A549 (cell line): ENCODE measurements around the gene OTOP2. TPM values are rescaled to one million over a fixed set of nuclear protein-coding genes. Genes with fewer than 3 reads are reported as not detected.

Source experiments
- ATAC-seq, 2 experiments: fragments of 200-7000 bp in 1 of 2; fragments of >200 bp in 1 of 2; cut with Nextera tagmentation in 1 of 2; cut with Tn5 transposase in 1 of 2; 3 replicates each; pipeline versions ENCODE4 v1.8.0 to v1.9.1; 2018 to 2020; ENCODE audit warnings: mild to moderate bottlenecking in 1 of 2, moderate library complexity in 1 of 2
- CTCF ChIA-PET: fragments of 300-600 bp; sonication (Branson Sonifier 250); formaldehyde crosslinking; extraction: SDS; loops from one replicate; lab custom pipeline; 2021; ENCODE audit warnings: antibody characterized with exemption, inconsistent platforms; lab: Yijun Ruan, JAX
- POLR2A ChIA-PET: fragments of 350-600 bp; formaldehyde crosslinking; extraction: SDS; loops from one replicate; lab custom pipeline; 2021; ENCODE audit warnings: antibody characterized with exemption, inconsistent platforms; lab: Yijun Ruan, JAX
- DNase-seq, 2 experiments: peaks; one replicate each; pipeline versions ENCODE4 v3.0.0 to v3.0.0-alpha.2; 2011 to 2016; ENCODE audit warnings: low read depth in 1 of 2, low spot score in 1 of 2
- FAIRE-seq: peaks from 2 replicates; lab custom pipeline; 2011; peaks lifted over from hg19 to GRCh38; lab: Jason Lieb, UNC
- H3K27ac ChIP-seq, 2 experiments: fragments of >200 bp; sonication (Bioruptor Twin); formaldehyde crosslinking; 3 replicates each; pipeline ENCODE4 v1.5.1; 2016 to 2017
- H3K4me1 ChIP-seq: fragments of >200 bp; sonication (Bioruptor Twin); formaldehyde crosslinking; 3 replicates; pipeline ENCODE4 v1.6.1; 2016
- H3K4me2 ChIP-seq: fragments of >200 bp; sonication (Bioruptor Twin); formaldehyde crosslinking; 3 replicates; pipeline ENCODE4 v1.6.1; 2016
- H3K4me3 ChIP-seq: fragments of >200 bp; sonication (Bioruptor Twin); formaldehyde crosslinking; 3 replicates; pipeline ENCODE4 v1.5.1; 2016
- H3K9me3 ChIP-seq: fragments of >200 bp; sonication (Bioruptor Twin); formaldehyde crosslinking; 3 replicates; pipeline ENCODE4 v1.6.1; 2016
- CBX2 ChIP-seq: fragments of 200-600 bp; sonication (generic); IDR thresholded peaks from 2 replicates; pipeline ENCODE4 v1.6.1; 2016; ENCODE audit warnings: low read depth, mild to moderate bottlenecking, borderline replicate concordance
- CBX8 ChIP-seq: fragments of 200-600 bp; sonication (generic); IDR thresholded peaks from 2 replicates; pipeline ENCODE4 v1.6.1; 2016
- FOSL2 ChIP-seq, 2 experiments: fragments of 450-650 bp in 1 of 2; fragments of >200 bp in 1 of 2; sonication (Bioruptor Twin) in 1 of 2; formaldehyde crosslinking; IDR thresholded peaks; 2 replicates each; pipeline versions ENCODE4 v1.5.0 to v1.6.1; 2016 to 2020; ENCODE audit warnings: mild to moderate bottlenecking in 1 of 2, moderate library complexity in 1 of 2
- FOXS1 ChIP-seq: fragments of 250-450 bp; sonication (Bioruptor Pico); IDR thresholded peaks from 2 replicates; pipeline ENCODE4 v1.5.0; 2020; ENCODE audit warnings: mild to moderate bottlenecking, moderate library complexity
- GATA3 ChIP-seq: IDR thresholded peaks from 2 replicates; pipeline ENCODE4 v1.6.1; 2012; ENCODE audit warnings: borderline replicate concordance
- HEYL ChIP-seq: fragments of 250-450 bp; sonication (Bioruptor Pico); IDR thresholded peaks from 2 replicates; pipeline ENCODE4 v1.8.0; 2021; ENCODE audit warnings: mild to moderate bottlenecking, moderate library complexity
- HOXA7 ChIP-seq: fragments of 250-450 bp; sonication (Bioruptor Pico); IDR thresholded peaks from 2 replicates; pipeline ENCODE4 v1.5.0; 2020; ENCODE audit warnings: mild to moderate bottlenecking, moderate library complexity
- HOXB13 ChIP-seq: fragments of 250-450 bp; sonication (Bioruptor Pico); IDR thresholded peaks from 2 replicates; pipeline ENCODE4 v1.5.0; 2020; ENCODE audit warnings: low read depth, mild to moderate bottlenecking, moderate library complexity
- MAFK ChIP-seq: fragments of 450-650 bp; IDR thresholded peaks from 2 replicates; pipeline ENCODE4 v1.6.1; 2014; ENCODE audit not compliant: partially characterized antibody
- MAZ ChIP-seq: fragments of 150-350 bp; IDR thresholded peaks from 2 replicates; pipeline ENCODE4 v1.6.1; 2014; ENCODE audit warnings: antibody characterized with exemption, low read depth, low read length, borderline replicate concordance
- MYC ChIP-seq: IDR thresholded peaks from 2 replicates; pipeline ENCODE4 v1.6.1; 2012; ENCODE audit warnings: mild to moderate bottlenecking, inconsistent platforms, low read length, improper control_type of control experiment, borderline replicate concordance
- NFE2L2 ChIP-seq: fragments of 150-350 bp; conservative IDR thresholded peaks from 2 replicates; pipeline ENCODE4 v1.6.1; 2014; ENCODE audit warnings: low read length
- PHF8 ChIP-seq: fragments of 200-600 bp; sonication (generic); IDR thresholded peaks from 2 replicates; pipeline ENCODE4 v1.6.1; 2016; ENCODE audit warnings: low read depth, mild to moderate bottlenecking, antibody characterized with exemption, moderate library complexity, borderline replicate concordance
- POLR2A ChIP-seq: IDR thresholded peaks from 2 replicates; pipeline ENCODE4 v1.6.1; 2012; ENCODE audit warnings: mild to moderate bottlenecking, low read length
- RAD21 ChIP-seq, 2 experiments: fragments of >200 bp in 1 of 2; sonication (Bioruptor Twin) in 1 of 2; formaldehyde crosslinking in 1 of 2; IDR thresholded peaks in 1 of 2; conservative IDR thresholded peaks in 1 of 2; 2 replicates in 1 of 2; 3 replicates in 1 of 2; pipeline ENCODE4 v1.6.1; 2012 to 2018; ENCODE audit warnings: inconsistent platforms in 1 of 2
- RARB ChIP-seq: fragments of 250-450 bp; sonication (Bioruptor Pico); IDR thresholded peaks from 2 replicates; pipeline ENCODE4 v1.8.0; 2021; ENCODE audit warnings: mild to moderate bottlenecking, moderate library complexity
- SREBF2 ChIP-seq: fragments of 450-650 bp; IDR thresholded peaks from 2 replicates; pipeline ENCODE4 v1.6.1; 2014; ENCODE audit warnings: mild to moderate bottlenecking, moderate library complexity
- ZNF302 ChIP-seq: fragments of 250-450 bp; sonication (Bioruptor Pico); IDR thresholded peaks from 2 replicates; pipeline ENCODE4 v1.9.0; 2021; ENCODE audit warnings: inconsistent platforms, mild to moderate bottlenecking, moderate library complexity
- WGBS: methylation state at CpG from one replicate; pipeline ENCODE4 v1.1.6; 2017; ENCODE audit errors: missing lambda C conversion rate; 5-methylcytosine and 5-hydroxymethylcytosine counted together
- polyA plus RNA-seq, 4 experiments: library from polyadenylated mRNA; depleted of rRNA in 3 of 4; stranded (reverse); fragments of >200 nt; fragmentation: RNase III in 1 of 4; extraction: RNeasy Plus Mini Kit Qiagen cat#74134 plus additional on column Dnase treatment in 1 of 4; gene quantifications; 2 replicates in 3 of 4; 3 replicates in 1 of 4; pipeline ENCODE4 v1.2.3, GENCODE V29; 2011 to 2017
- TF ChIP-seq, protein P1 (sequence below): fragments of 250-450 bp; sonication (Bioruptor Pico); IDR thresholded peaks from 2 replicates; pipeline ENCODE4 v1.5.0; 2020; ENCODE audit warnings: low read depth, mild to moderate bottlenecking, moderate library complexity
- TF ChIP-seq, protein P2 (sequence below): IDR thresholded peaks from 2 replicates; pipeline ENCODE4 v1.6.1; 2012; ENCODE audit warnings: low read depth, borderline replicate concordance
- TF ChIP-seq, protein P3 (sequence below): IDR thresholded peaks from 2 replicates; pipeline ENCODE4 v1.6.1; 2012
- TF ChIP-seq, protein P4 (sequence below): fragments of 150-350 bp; IDR thresholded peaks from 2 replicates; pipeline ENCODE4 v1.6.1; 2014; ENCODE audit warnings: low read depth, mild to moderate bottlenecking, low read length

The OTOP2 gene
- polyA plus RNA-seq, 2 of the 4 experiments (the other 2 are of a cell fraction) = 0.06 TPM; not detected in 1

DNA sequence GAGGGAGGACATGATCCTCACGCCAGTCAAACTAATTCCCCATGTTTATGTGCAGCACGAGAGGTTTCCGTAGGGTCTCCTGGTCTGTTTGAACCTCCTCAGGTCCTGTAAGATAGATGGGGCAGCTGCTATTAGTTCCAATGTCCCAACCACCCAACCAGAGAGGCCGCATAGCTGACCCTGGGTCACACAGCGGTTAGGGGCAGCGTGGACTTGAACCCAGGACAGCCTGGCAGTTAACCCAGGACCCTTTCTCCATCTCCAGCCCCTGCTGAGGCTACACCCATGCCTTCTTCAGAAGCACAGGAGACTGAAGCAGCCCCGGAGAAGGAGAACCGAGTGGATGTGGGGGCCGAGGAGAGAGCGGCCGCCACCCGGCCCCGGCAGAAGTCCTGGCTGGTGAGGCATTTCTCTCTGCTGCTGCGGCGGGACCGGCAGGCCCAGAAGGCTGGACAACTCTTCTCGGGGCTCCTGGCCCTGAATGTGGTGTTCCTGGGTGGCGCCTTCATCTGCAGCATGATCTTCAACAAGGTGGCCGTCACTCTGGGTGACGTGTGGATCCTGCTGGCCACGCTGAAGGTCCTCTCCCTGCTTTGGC lies 17.2 kb downstream of the OTOP2 start:
- ChIA-PET CTCF (interaction anchor here (42.0 to 42.3 kb wide), 2 partner anchors 8 to 16 kb away, joined by 1448 read pairs; partner anchors contain the start of genes HID1, OTOP2, OTOP3 and USH1G), POLR2A (no interaction called here)
- no peak for TF ChIP-seq SREBF2
- TF ChIP-seq, protein P1, sequence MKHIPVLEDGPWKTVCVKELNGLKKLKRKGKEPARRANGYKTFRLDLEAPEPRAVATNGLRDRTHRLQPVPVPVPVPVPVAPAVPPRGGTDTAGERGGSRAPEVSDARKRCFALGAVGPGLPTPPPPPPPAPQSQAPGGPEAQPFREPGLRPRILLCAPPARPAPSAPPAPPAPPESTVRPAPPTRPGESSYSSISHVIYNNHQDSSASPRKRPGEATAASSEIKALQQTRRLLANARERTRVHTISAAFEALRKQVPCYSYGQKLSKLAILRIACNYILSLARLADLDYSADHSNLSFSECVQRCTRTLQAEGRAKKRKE = no peak
- TF ChIP-seq RAD21 (conservative IDR thresholded peaks at IDR 0.05 in 1 of 2, IDR thresholded peaks at IDR 0.05 in 1 of 2) = no peak
- TF ChIP-seq POLR2A = no peak
- TF ChIP-seq HEYL (CRISPR knock-in tag) = no peak
- TF ChIP-seq ZNF302 (CRISPR knock-in tag) = no peak
- TF ChIP-seq, protein P2, sequence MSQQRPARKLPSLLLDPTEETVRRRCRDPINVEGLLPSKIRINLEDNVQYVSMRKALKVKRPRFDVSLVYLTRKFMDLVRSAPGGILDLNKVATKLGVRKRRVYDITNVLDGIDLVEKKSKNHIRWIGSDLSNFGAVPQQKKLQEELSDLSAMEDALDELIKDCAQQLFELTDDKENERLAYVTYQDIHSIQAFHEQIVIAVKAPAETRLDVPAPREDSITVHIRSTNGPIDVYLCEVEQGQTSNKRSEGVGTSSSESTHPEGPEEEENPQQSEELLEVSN = no peak
- no peak for TF ChIP-seq HOXB13
- no peak for TF ChIP-seq HOXA7 (CRISPR knock-in tag)
- TF ChIP-seq, protein P3, sequence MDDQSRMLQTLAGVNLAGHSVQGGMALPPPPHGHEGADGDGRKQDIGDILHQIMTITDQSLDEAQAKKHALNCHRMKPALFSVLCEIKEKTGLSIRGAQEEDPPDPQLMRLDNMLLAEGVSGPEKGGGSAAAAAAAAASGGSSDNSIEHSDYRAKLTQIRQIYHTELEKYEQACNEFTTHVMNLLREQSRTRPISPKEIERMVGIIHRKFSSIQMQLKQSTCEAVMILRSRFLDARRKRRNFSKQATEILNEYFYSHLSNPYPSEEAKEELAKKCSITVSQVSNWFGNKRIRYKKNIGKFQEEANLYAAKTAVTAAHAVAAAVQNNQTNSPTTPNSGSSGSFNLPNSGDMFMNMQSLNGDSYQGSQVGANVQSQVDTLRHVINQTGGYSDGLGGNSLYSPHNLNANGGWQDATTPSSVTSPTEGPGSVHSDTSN = no peak
- TF ChIP-seq MAZ = no peak
- Histone ChIP-seq H3K9me3 (no peaks in the 10 kb centered on the region), H3K4me2 (no peak overlapping the region), H3K4me3 (no peak overlapping the region), H3K4me1 (peaks cover 12% of the 10 kb centered on the region), H3K27ac (no peak overlapping the region)
- ATAC-seq (no peak), FAIRE-seq (no peak), DNase-seq (no peak)
- WGBS = 74% methylated on average over 21 of the region's 21 CpGs

DNA sequence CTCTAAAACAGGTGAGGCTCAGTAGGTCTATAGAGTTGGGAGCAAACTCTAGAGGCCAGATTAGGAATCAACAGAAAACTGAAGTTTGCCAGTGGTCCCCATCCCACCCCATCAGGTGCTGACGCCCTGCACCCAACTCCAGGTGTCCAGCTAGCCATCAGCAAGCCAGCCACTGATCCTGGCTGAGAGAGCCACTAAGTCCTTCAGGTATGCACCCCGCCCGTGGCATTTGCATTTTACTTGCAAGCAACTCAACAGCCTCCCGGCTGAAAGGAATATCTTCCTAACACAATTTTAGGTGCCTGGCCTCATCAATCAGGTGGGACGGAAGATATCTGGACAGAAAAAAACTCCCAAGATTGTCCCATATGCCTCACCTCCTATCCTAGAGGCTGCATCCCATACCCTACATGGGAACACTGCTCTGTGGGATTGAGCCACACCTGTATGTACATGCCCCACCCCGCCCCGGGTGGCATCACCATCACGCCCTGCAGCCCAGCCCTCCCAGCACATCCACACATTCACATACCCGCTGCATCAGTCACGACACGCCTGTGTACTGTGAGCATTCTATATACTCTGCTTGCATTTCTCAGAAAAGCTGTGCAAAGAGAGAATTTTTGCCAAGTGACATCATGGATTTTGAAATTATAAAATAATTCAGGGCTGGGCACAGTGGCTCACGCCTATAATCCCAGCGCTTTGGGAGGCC lies 19.9 kb downstream of the OTOP2 start:
- no peak for FAIRE-seq
- ATAC-seq = peak; percentile 92 to 93

DNA sequence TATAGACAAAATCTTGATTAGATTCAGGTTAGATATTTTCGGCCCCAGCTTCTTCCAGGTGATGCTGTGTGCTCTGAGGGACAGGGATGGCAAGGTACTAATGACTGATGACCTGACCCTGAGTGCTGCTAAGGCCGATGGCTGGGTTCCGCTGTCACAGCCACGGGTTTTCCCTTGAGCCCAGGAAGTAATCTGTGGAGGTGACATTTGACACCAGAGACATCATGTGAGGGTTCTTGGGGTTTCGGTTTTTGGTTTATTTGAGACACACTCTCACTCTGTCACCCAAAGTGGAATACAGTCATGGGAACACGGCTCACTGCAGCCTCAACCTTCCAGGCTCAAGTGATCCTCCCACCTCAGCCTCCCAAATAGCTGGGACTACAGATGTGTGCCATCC lies 21.5 kb downstream of the OTOP2 start:
- WGBS = 67% methylated on average over 6 of the region's 6 CpGs
- no peak overlapping the region for H3K27ac ChIP-seq
- no peak for DNase-seq
- FAIRE-seq = no peak
- no peak overlapping the region for H3K4me2 ChIP-seq
- H3K4me3 ChIP-seq = no peak overlapping the region
- H3K4me1 ChIP-seq = peaks cover 18% of the 10 kb centered on the region
- CTCF ChIA-PET = interaction anchor here (1.1 to 42.3 kb wide), 3 partner anchors 12 to 67 kb away, joined by 4 to 1448 read pairs (median 1448); partner anchors contain the start of genes HID1, MRPL58, OTOP2 and OTOP3
- TF ChIP-seq CBX2 (no peak), PHF8 (no peak), NFE2L2 (no peak), HOXA7 (CRISPR knock-in tag) (no peak), SREBF2 (no peak), FOXS1 (CRISPR knock-in tag) (no peak), POLR2A (no peak), RARB (CRISPR knock-in tag) (no peak), CBX8 (no peak), MYC (no peak), MAFK (no peak)
- TF ChIP-seq, protein P4, sequence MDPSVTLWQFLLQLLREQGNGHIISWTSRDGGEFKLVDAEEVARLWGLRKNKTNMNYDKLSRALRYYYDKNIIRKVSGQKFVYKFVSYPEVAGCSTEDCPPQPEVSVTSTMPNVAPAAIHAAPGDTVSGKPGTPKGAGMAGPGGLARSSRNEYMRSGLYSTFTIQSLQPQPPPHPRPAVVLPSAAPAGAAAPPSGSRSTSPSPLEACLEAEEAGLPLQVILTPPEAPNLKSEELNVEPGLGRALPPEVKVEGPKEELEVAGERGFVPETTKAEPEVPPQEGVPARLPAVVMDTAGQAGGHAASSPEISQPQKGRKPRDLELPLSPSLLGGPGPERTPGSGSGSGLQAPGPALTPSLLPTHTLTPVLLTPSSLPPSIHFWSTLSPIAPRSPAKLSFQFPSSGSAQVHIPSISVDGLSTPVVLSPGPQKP = no peak
- no peak for ATAC-seq
- POLR2A ChIA-PET = interaction anchor here (0.8 kb wide), 1 partner anchor 72 kb away, joined by 4 read pairs; no protein-coding TSS in a partner anchor
- no peaks in the 10 kb centered on the region for H3K9me3 ChIP-seq

More for the DNA sequence above, 19.9 kb downstream of the OTOP2 start:
- H3K4me1 ChIP-seq = peaks cover 12% of the 10 kb centered on the region
- POLR2A ChIA-PET = interaction anchor here (0.6 to 0.9 kb wide), 2 partner anchors 9 to 71 kb away, joined by 3 read pairs; partner anchors contain the start of genes FDXR and OTOP3
- CTCF ChIA-PET = interaction anchor here (42.0 to 42.3 kb wide), 2 partner anchors 11 to 13 kb away, joined by 1448 read pairs; partner anchors contain the start of genes HID1, OTOP2, OTOP3 and USH1G
- H3K27ac ChIP-seq = peak overlapping the region; percentile 23 to 42; a peak in 2 of 6 replicates
- H3K9me3 ChIP-seq = no peaks in the 10 kb centered on the region
- peak; percentile 58 to 90 for DNase-seq
- TF ChIP-seq FOSL2 (IDR thresholded peaks at IDR 0.05) = no peak
- TF ChIP-seq FOSL2 (CRISPR knock-in tag; IDR thresholded peaks at IDR 0.05) = peak; percentile 78
- no peak for TF ChIP-seq GATA3
- TF ChIP-seq, all 56 proteins: peak for 1
- no peak overlapping the region for H3K4me3 ChIP-seq
- WGBS = 26% methylated on average over 13 of the region's 13 CpGs
- H3K4me2 ChIP-seq = peak overlapping the region; percentile 54
